HCT116 (cell line): ENCODE measurements around the gene USP31. TPM values are rescaled to one million over a fixed set of nuclear protein-coding genes. Genes with fewer than 3 reads are reported as not detected.

ENCODE experiments used
- ATAC-seq: fragments of 200-7000 bp; cut with Tn5 transposase; 2 replicates; pipeline ENCODE4 v1.9.1; 2020; ENCODE audit warnings: mild to moderate bottlenecking, moderate library complexity
- BruUV-seq: library from RNA; stranded (reverse); fragments of 400-500 nt; replicated peaks from 2 replicates; lab custom pipeline; 2021; lab: Mats Ljungman, UMichigan
- CTCF ChIA-PET: fragments of 300-600 bp; sonication (Branson Sonifier 250); formaldehyde crosslinking; loops from one replicate; lab custom pipeline; 2021; ENCODE audit warnings: antibody characterized with exemption; lab: Charles Lee
- POLR2A ChIA-PET: fragments of 300-600, 350-600 bp; sonication (Branson Sonifier 250); formaldehyde crosslinking; loops from one replicate; lab custom pipeline; 2021; ENCODE audit warnings: antibody characterized with exemption; lab: Charles Lee
- RAD21 ChIA-PET, 2 experiments: fragments of 300-600 bp; sonication (Branson Sonifier 250); formaldehyde crosslinking; loops; one replicate each; lab custom pipeline; 2023; ENCODE audit warnings: low total read pairs in 2 of 2; ENCODE audit not compliant: uncharacterized antibody in 2 of 2, unreplicated experiment in 2 of 2, low non-redundant PET in 1 of 2; lab: Charles Lee
- DNase-seq: peaks from one replicate; pipeline ENCODE4 v3.0.0-alpha.2; 2010; ENCODE audit warnings: low read depth, low spot score
- H2AFZ ChIP-seq: fragments of 200-600 bp; shearing (Covaris generic), sonication (generic); 2 replicates; pipeline ENCODE4 v1.6.1; 2017; ENCODE audit warnings: low read depth, mixed run types, mixed read lengths, antibody characterized with exemption, low read length; ENCODE audit not compliant: poor library complexity, severe bottlenecking
- H3K27ac ChIP-seq: 2 replicates; pipeline ENCODE4 v1.5.1; 2012; ENCODE audit warnings: low read depth, low read length
- H3K27me3 ChIP-seq: fragments of 200-600 bp; sonication (generic); 2 replicates; pipeline ENCODE4 v1.6.1; 2016; ENCODE audit warnings: mixed run types, low read length, mixed read lengths; ENCODE audit not compliant: insufficient read depth
- H3K36me3 ChIP-seq, 2 experiments: fragments of 200-500 bp in 1 of 2; fragments of 200-600 bp in 1 of 2; sonication (Bioruptor generic) in 1 of 2; sonication (generic) in 1 of 2; 2 replicates each; pipeline versions ENCODE4 v1.5.1 to v1.6.1; 2014 to 2016; ENCODE audit warnings: low read length in 2 of 2, inconsistent platforms in 1 of 2, mixed read lengths in 1 of 2, mixed run types in 1 of 2; ENCODE audit not compliant: insufficient read depth in 2 of 2, control insufficient read depth in 1 of 2
- H3K4me1 ChIP-seq, 2 experiments: fragments of 200-600 bp in 1 of 2; sonication (generic) in 1 of 2; 2 replicates each; pipeline versions ENCODE4 v1.5.1 to v1.6.1; 2012 to 2017; ENCODE audit warnings: low read length in 2 of 2, inconsistent platforms in 1 of 2, mild to moderate bottlenecking in 1 of 2, mixed read lengths in 1 of 2, mixed run types in 1 of 2, moderate library complexity in 1 of 2; ENCODE audit not compliant: insufficient read depth in 2 of 2, control insufficient read depth in 1 of 2
- H3K4me2 ChIP-seq: fragments of 200-600 bp; sonication (generic); 2 replicates; pipeline ENCODE4 v1.6.1; 2017; ENCODE audit warnings: mixed run types, low read length, mixed read lengths
- H3K4me3 ChIP-seq, 2 experiments: fragments of 200-600 bp in 1 of 2; sonication (generic) in 1 of 2; replicated peaks in 1 of 2; 2 replicates each; pipeline ENCODE4 v1.5.1; 2011 to 2016; ENCODE audit warnings: low read length in 2 of 2, control low read depth in 1 of 2, low read depth in 1 of 2, mild to moderate bottlenecking in 1 of 2, mixed read lengths in 1 of 2, mixed run types in 1 of 2
- H3K79me2 ChIP-seq: fragments of 200-600 bp; sonication (generic); 2 replicates; pipeline ENCODE4 v1.6.1; 2017; ENCODE audit warnings: mild to moderate bottlenecking, mixed run types, low read length, moderate library complexity, mixed read lengths; ENCODE audit not compliant: insufficient read depth
- H3K9ac ChIP-seq: fragments of 200-600 bp; sonication (generic); 2 replicates; pipeline ENCODE4 v1.6.1; 2016; ENCODE audit warnings: low read length, mixed read lengths
- H3K9me2 ChIP-seq: fragments of 200-600 bp; sonication (generic), shearing (Covaris generic); 2 replicates; pipeline ENCODE4 v1.6.1; 2017; ENCODE audit warnings: mixed run types, mild to moderate bottlenecking, moderate library complexity; ENCODE audit not compliant: insufficient read depth
- H3K9me3 ChIP-seq, 2 experiments: fragments of 200-500 bp in 1 of 2; fragments of 200-600 bp in 1 of 2; sonication (Bioruptor generic) in 1 of 2; sonication (generic) in 1 of 2; 2 replicates each; pipeline ENCODE4 v1.6.1; 2014 to 2017; ENCODE audit warnings: low read length in 2 of 2, mixed read lengths in 2 of 2, inconsistent platforms in 1 of 2, low read depth in 1 of 2, mild to moderate bottlenecking in 1 of 2, mixed run types in 1 of 2, moderate library complexity in 1 of 2; ENCODE audit not compliant: control insufficient read depth in 1 of 2, insufficient read depth in 1 of 2
- H4K20me1 ChIP-seq: fragments of 200-600 bp; sonication (generic), shearing (Covaris generic); 2 replicates; pipeline ENCODE4 v1.6.1; 2017; ENCODE audit warnings: mixed run types, mild to moderate bottlenecking, moderate library complexity; ENCODE audit not compliant: insufficient read depth
- ATF3 ChIP-seq: IDR thresholded peaks from 2 replicates; pipeline ENCODE4 v1.6.1; 2012
- CBX3 ChIP-seq: IDR thresholded peaks from 2 replicates; pipeline ENCODE4 v1.6.1; 2012; ENCODE audit warnings: low read depth
- EGR1 ChIP-seq: IDR thresholded peaks from 2 replicates; pipeline ENCODE4 v1.6.1; 2012; ENCODE audit warnings: low read depth
- ELF1 ChIP-seq: IDR thresholded peaks from 2 replicates; pipeline ENCODE4 v1.6.1; 2012; ENCODE audit warnings: low read depth, borderline replicate concordance
- EZH2 ChIP-seq: fragments of 200-600 bp; sonication (generic); IDR thresholded peaks from 2 replicates; pipeline ENCODE4 v1.6.1; 2017; ENCODE audit warnings: antibody characterized with exemption, mixed run types
- EZH2phosphoT487 ChIP-seq: fragments of 200-600 bp; IDR thresholded peaks from 2 replicates; pipeline ENCODE4 v1.6.1; 2018; ENCODE audit warnings: antibody characterized with exemption, borderline replicate concordance
- FOSL1 ChIP-seq: IDR thresholded peaks from 2 replicates; pipeline ENCODE4 v1.6.1; 2012; ENCODE audit warnings: low read depth
- JUND ChIP-seq: IDR thresholded peaks from 2 replicates; pipeline ENCODE4 v1.6.1; 2012
- MAX ChIP-seq: IDR thresholded peaks from 2 replicates; pipeline ENCODE4 v1.6.1; 2012
- POLR2A ChIP-seq: IDR thresholded peaks from 2 replicates; pipeline ENCODE4 v1.7.0; 2011; ENCODE audit warnings: borderline replicate concordance; ENCODE audit not compliant: insufficient read depth, insufficient read length; ENCODE audit errors: extremely low read depth
- RAD21 ChIP-seq: IDR thresholded peaks from 2 replicates; pipeline ENCODE4 v1.6.1; 2012; ENCODE audit warnings: low read depth, mild to moderate bottlenecking
- REST ChIP-seq: IDR thresholded peaks from 2 replicates; pipeline ENCODE4 v1.6.1; 2012; ENCODE audit warnings: low read depth
- SIN3A ChIP-seq: IDR thresholded peaks from 2 replicates; pipeline ENCODE4 v1.6.1; 2012; ENCODE audit warnings: low read depth
- SRF ChIP-seq: IDR thresholded peaks from 2 replicates; pipeline ENCODE4 v1.6.1; 2012; ENCODE audit warnings: low read depth
- TCF7L2 ChIP-seq: IDR thresholded peaks from 2 replicates; pipeline ENCODE4 v1.7.0; 2011; ENCODE audit warnings: borderline replicate concordance, inconsistent platforms; ENCODE audit not compliant: insufficient read depth, insufficient read length; ENCODE audit errors: extremely low read depth
- ZBTB33 ChIP-seq: IDR thresholded peaks from 2 replicates; pipeline ENCODE4 v1.6.1; 2011; ENCODE audit warnings: mild to moderate bottlenecking, low read length, moderate library complexity; ENCODE audit not compliant: insufficient replicate concordance; ENCODE audit errors: extremely low read depth
- ZNF274 ChIP-seq: fragments of 200-500 bp; sonication (Bioruptor generic); IDR thresholded peaks from 2 replicates; pipeline ENCODE4 v1.6.1; 2014; ENCODE audit warnings: mild to moderate bottlenecking, low read depth, low read length, inconsistent platforms
- intact Hi-C: fragments of 100-400 bp; cut with micrococcal nuclease; formaldehyde crosslinking; loops from 2 replicates; pipeline ENCODE4 v1.10.0; 2022
- total RNA-seq: library from RNA; stranded (reverse); gene quantifications from one replicate; pipeline ENCODE4 v1.2.1, GENCODE V29; 2021; ENCODE audit not compliant: unreplicated experiment

USP31 gene
- total RNA-seq, 1 experiment from 2014 or later, result 12.2 TPM

GRCh38 chr16:23131036-23131435, 18.2 kb downstream of the USP31 start:
- H3K27me3 ChIP-seq, result no peaks in the 10 kb centered on the region
- ATAC-seq (no peak), DNase-seq (no peak)
- ChIA-PET RAD21 (no interaction called here), POLR2A (no interaction called here), CTCF (no interaction called here)
- intact Hi-C loops, result no loop called here
- H2AFZ ChIP-seq, result no peak overlapping the region
- H3K4me3 ChIP-seq, result no peak overlapping the region
- H3K27ac ChIP-seq, result no peak overlapping the region
- TF ChIP-seq MAX (no peak), RAD21 (no peak), ATF3 (no peak)
- no TSS peak for BruUV-seq
- H4K20me1 ChIP-seq, result peaks cover 4% of the 10 kb centered on the region
- H3K4me1 ChIP-seq, result no peaks in the 10 kb centered on the region
- H3K36me3 ChIP-seq, result no peaks in the 10 kb centered on the region
- H3K9me2 ChIP-seq, result no peaks in the 10 kb centered on the region
- no peak overlapping the region for H3K4me2 ChIP-seq
- H3K9ac ChIP-seq, result no peak overlapping the region
- H3K9me3 ChIP-seq, result no peaks in the 10 kb centered on the region
- H3K79me2 ChIP-seq, result peaks cover 96% of the 10 kb centered on the region

GRCh38 chr16:23129686-23130085, 19.6 kb downstream of the USP31 start:
- CTCF ChIA-PET, result no interaction called here
- RAD21 ChIA-PET, result no interaction called here
- peaks cover 4% of the 10 kb centered on the region; the same call in 1 of the 2 replicates for H4K20me1 ChIP-seq
- H3K4me1 ChIP-seq, result peaks cover 0 to 7% of the 10 kb centered on the region in 2 experiments; a peak in 2 of 4 replicates
- DNase-seq (no peak), ATAC-seq (no peak)
- peaks cover 95% of the 10 kb centered on the region for H3K79me2 ChIP-seq
- no peak overlapping the region for H3K27ac ChIP-seq
- no peaks in the 10 kb centered on the region for H3K9me2 ChIP-seq
- no peaks in the 10 kb centered on the region for H3K9me3 ChIP-seq
- H3K4me3 ChIP-seq, result no peak overlapping the region
- POLR2A ChIA-PET, result no interaction called here
- H3K9ac ChIP-seq, result no peak overlapping the region
- H3K36me3 ChIP-seq, result no peaks in the 10 kb centered on the region
- no TSS peak for BruUV-seq
- H3K27me3 ChIP-seq, result no peaks in the 10 kb centered on the region
- intact Hi-C loops, result no loop called here
- H2AFZ ChIP-seq, result no peak overlapping the region
- H3K4me2 ChIP-seq, result no peak overlapping the region
- TF ChIP-seq ELF1 (no peak), REST (no peak), EZH2 (no peak), CBX3 (no peak), RAD21 (no peak), FOSL1 (no peak), EZH2phosphoT487 (no peak), JUND (no peak), ZBTB33 (no peak), ZNF274 (no peak), TCF7L2 (no peak), POLR2A (no peak), SRF (no peak), EGR1 (no peak), SIN3A (no peak)
